ENCODE data around the gene ZNF831. TPM values are rescaled to one million over a fixed set of nuclear protein-coding genes. Genes with fewer than 3 reads are reported as not detected.

ZNF831 gene
- total RNA-seq, 1 experiment from 2014 or later = not detected

GRCh38 chr20:59127839-59128238 is 35.8 kb upstream of the ZNF831 start:
- Histone ChIP-seq H3K4me1 (no peaks in the 10 kb centered on the region), H3K4me3 (ENCODE audit: low read depth, low read length) (no peak overlapping the region), H3K36me3 (ENCODE audit: control insufficient read depth, insufficient read depth, low read length) (no peaks in the 10 kb centered on the region), H3K9me3 (no peaks in the 10 kb centered on the region), H3K27me3 (replicated peaks; ENCODE audit: control insufficient read depth, insufficient read depth, low read length) (no peaks in the 10 kb centered on the region; the same call in 1 of the 2 replicates)
- BruUV-seq (replicated peaks) = no TSS peak
- Mint-ChIP-seq H3K4me1 (ENCODE audit: low read depth, unreplicated experiment) (no peaks in the 10 kb centered on the region), H3K27me3 (ENCODE audit: insufficient read depth, unreplicated experiment) (peaks cover 16% of the 10 kb centered on the region), H3K36me3 (ENCODE audit: insufficient read depth, unreplicated experiment) (no peaks in the 10 kb centered on the region), H3K9me3 (ENCODE audit: unreplicated experiment) (no peaks in the 10 kb centered on the region), H3K27ac (ENCODE audit: unreplicated experiment) (no peak overlapping the region), H3K4me3 (ENCODE audit: unreplicated experiment) (no peak overlapping the region)
- POLR2A ChIA-PET = no interaction called here
- no peak for TF ChIP-seq CTCF (IDR thresholded peaks at IDR 0.05; ENCODE audit: insufficient read depth in 1 of 2, low read depth in 1 of 2, low read length in 1 of 2, severe bottlenecking in 1 of 2, unreplicated experiment in 1 of 2)
- intact Hi-C loops (cut with micrococcal nuclease; ENCODE audit: unreplicated experiment) = no loop called here
- CTCF ChIA-PET = no interaction called here
- DNase-seq = no peak

GRCh38 chr20:59131551-59132285 is 31.9 kb upstream of the ZNF831 start:
- Mint-ChIP-seq H3K36me3 (ENCODE audit: insufficient read depth, unreplicated experiment) (no peaks in the 10 kb centered on the region), H3K27ac (ENCODE audit: unreplicated experiment) (no peak overlapping the region), H3K9me3 (ENCODE audit: unreplicated experiment) (no peaks in the 10 kb centered on the region), H3K27me3 (ENCODE audit: insufficient read depth, unreplicated experiment) (peaks cover 20% of the 10 kb centered on the region), H3K4me3 (ENCODE audit: unreplicated experiment) (no peak overlapping the region), H3K4me1 (ENCODE audit: low read depth, unreplicated experiment) (no peaks in the 10 kb centered on the region)
- no TSS peak for BruUV-seq (replicated peaks)
- no peaks in the 10 kb centered on the region for H3K36me3 ChIP-seq (ENCODE audit: control insufficient read depth, insufficient read depth, low read length)
- H3K9me3 ChIP-seq = no peaks in the 10 kb centered on the region
- DNase-seq = no peak
- TF ChIP-seq CTCF (IDR thresholded peaks at IDR 0.05; ENCODE audit: insufficient read depth in 1 of 2, low read depth in 1 of 2, low read length in 1 of 2, severe bottlenecking in 1 of 2, unreplicated experiment in 1 of 2) = no peak
- POLR2A ChIA-PET = no interaction called here
- H3K4me1 ChIP-seq = no peaks in the 10 kb centered on the region
- no peak overlapping the region for H3K4me3 ChIP-seq (ENCODE audit: low read depth, low read length)
- CTCF ChIA-PET = no interaction called here
- no peaks in the 10 kb centered on the region for H3K27me3 ChIP-seq (replicated peaks; ENCODE audit: control insufficient read depth, insufficient read depth, low read length)
- intact Hi-C loops (cut with micrococcal nuclease; ENCODE audit: unreplicated experiment) = no loop called here

- BruUV-seq (replicated peaks) = no TSS peak
- no peaks in the 10 kb centered on the region for H3K4me1 ChIP-seq
- H3K4me3 ChIP-seq (ENCODE audit: low read depth, low read length) = no peak overlapping the region
- no peaks in the 10 kb centered on the region for H3K9me3 ChIP-seq
- no peaks in the 10 kb centered on the region; the same call in 1 of the 2 replicates for H3K27me3 ChIP-seq (replicated peaks; ENCODE audit: control insufficient read depth, insufficient read depth, low read length)
- no peak for DNase-seq
- peaks cover 15% of the 10 kb centered on the region for H3K27me3 Mint-ChIP-seq (ENCODE audit: insufficient read depth, unreplicated experiment)
- no peaks in the 10 kb centered on the region for H3K4me1 Mint-ChIP-seq (ENCODE audit: low read depth, unreplicated experiment)
- no peak overlapping the region for H3K4me3 Mint-ChIP-seq (ENCODE audit: unreplicated experiment)
- CTCF ChIA-PET = no interaction called here
- no peak overlapping the region for H3K27ac Mint-ChIP-seq (ENCODE audit: unreplicated experiment)
- H3K36me3 ChIP-seq (ENCODE audit: control insufficient read depth, insufficient read depth, low read length) = no peaks in the 10 kb centered on the region
- H3K36me3 Mint-ChIP-seq (ENCODE audit: insufficient read depth, unreplicated experiment) = no peaks in the 10 kb centered on the region
- POLR2A ChIA-PET = no interaction called here
- intact Hi-C loops (cut with micrococcal nuclease; ENCODE audit: unreplicated experiment) = no loop called here
- H3K9me3 Mint-ChIP-seq (ENCODE audit: unreplicated experiment) = no peaks in the 10 kb centered on the region
- no peak for TF ChIP-seq CTCF (IDR thresholded peaks at IDR 0.05; ENCODE audit: insufficient read depth in 1 of 2, low read depth in 1 of 2, low read length in 1 of 2, severe bottlenecking in 1 of 2, unreplicated experiment in 1 of 2)
Observed at GRCh38 chr20:59134182-59134581, 29.4 kb upstream of the ZNF831 start.

All from Caco-2 (cell line).